HG03342 (cell line): ENCODE measurements around the gene YJEFN3.

ENCODE experiments used
- ATAC-seq: cut with Tn5 transposase; IDR thresholded peaks from one replicate; pipeline ENCODE4 v1.9.1; 2021; ENCODE audit warnings: mild to moderate bottlenecking, moderate library complexity; ENCODE audit not compliant: unreplicated experiment

The YJEFN3 gene

DNA sequence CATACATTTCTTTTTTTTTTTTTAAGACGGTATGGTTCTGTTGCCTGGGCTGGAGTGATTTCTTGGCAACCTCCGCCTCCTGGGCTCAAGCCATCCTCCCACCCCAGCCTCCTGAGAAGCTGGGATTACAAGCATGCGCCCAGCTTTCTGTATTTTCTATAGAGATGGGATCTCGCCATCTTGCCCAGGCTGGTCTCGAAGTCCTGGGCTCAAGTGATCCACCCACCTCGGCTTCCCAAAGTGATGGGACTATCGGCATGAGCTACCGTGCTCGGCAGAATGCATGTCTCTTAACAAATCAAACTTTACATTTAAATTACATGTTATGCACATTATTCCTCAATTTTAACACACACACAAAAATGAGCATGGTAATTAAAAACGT is 11.5 kb upstream of the YJEFN3 start:
- ATAC-seq, result no peak

DNA sequence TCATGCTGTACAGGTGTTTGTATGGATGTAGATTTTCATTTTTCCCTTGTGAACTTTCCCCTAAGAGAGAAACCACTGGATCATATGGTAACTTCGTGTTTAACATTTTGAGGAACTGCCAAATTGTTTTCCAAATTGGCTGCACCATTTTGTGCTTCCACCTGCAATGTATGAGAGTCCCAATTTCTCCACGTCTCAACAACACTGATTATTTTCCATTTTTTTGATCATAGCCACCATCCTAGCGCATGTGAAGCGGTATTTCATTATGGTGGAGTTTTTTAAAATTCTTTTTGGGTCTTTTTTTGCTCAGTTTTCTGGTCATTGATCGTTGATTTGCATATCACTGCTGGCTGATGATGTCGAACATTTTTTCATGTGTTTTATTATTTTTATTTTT is 7.7 kb upstream of the YJEFN3 start:
- ATAC-seq, result no peak

GRCh38 chr19:19523177-19523576 is 5.5 kb upstream of the YJEFN3 start:
- ATAC-seq, result no peak

DNA sequence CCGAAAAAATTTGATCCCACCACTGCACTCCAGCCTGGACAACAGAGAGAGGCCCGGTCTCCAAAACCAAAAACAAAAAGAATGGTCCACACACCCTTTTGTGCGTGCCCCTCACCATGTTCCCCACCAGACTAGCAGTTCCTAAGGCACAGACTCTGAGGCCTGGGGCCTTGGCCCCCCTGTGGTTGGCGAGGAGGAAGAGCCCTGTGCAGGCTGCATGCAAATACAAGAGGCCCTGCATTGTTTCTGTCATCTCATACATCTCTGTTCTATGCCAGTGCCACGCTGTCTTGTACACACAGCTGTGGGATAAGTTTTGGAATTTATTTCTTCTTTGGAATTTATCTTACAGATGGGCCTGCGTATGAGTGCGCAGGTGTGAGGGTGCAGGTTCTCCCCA is 4.7 kb upstream of the YJEFN3 start:
- ATAC-seq, result no peak

GRCh38 chr19:19525611-19526380 is 2.9 kb upstream of the YJEFN3 start:
- no peak for ATAC-seq

DNA sequence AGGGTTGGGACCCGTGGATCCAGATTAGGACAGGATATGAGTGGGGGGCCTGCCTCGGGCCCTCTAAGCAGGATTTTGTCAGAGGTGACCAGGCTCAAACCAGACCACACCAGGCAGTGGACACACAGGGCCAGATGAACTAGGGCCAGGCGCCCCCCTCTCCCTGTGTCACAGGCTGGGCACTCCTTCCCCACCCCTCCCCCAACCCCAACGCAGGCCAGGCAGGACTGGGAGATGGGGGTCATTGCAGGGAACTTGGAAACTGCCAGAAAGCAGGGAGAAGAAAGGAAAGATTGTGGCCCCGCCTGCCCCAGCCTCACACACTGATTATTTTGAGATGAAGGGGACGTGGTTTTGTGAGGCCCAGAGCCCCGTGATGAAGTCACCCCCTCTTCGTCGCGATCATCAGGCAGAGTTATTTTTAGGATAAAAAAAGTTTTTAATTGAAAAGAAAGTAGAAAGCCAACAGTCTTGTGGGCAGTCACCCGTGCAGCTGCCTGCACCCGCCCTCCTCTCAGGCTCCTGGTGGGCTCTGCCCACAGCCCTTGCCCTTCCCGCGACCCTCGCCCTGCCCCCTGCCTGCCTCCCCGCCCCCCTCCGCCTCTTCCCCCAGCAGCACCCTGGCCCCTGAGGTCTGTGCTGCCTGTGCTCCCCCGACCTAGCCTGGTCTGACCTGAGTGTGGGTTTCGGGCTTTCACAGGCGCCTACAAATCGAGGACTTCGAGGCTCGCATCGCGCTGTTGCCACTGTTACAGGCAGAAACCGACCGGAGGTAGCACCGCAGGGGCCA is 1.9 kb upstream of the YJEFN3 start:
- no peak for ATAC-seq

GRCh38 chr19:19527371-19527656 is 1.4 kb upstream of the YJEFN3 start:
- no peak for ATAC-seq

GRCh38 chr19:19527674-19528625 is 761 bp upstream of the YJEFN3 start:
- ATAC-seq, result no peak

DNA sequence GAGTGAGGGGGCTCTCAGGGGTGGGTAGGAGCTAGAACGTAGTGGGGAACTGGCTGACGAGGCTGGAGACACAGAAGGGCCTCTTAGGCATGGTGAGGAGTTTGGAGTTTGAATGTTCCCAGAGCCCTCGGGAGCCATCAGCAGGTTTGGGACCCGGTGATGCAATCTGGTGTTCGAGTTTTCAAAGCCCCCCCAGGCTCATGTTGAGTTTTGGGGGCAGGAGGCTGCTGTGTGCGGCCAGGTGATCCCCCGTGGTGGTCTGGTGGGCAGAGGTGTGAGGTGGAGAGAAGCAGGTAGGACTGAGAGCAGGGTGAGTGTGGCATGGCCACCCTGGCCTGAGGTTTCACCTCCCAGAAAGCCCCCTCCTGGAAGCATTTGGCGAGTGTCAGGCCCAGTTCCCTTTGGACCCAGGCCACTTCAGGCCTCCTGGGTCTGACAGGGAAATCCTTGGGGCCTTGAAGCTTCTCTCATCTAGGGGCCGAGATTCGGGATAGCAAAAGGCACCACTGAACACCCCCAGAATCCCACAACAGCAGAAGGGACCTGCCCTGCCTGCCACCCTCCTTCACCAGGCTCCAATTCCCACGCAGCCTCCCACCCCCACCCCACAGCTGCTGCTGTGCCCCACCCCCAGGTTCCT is 1.2 kb downstream of the YJEFN3 start:
- no peak for ATAC-seq

DNA sequence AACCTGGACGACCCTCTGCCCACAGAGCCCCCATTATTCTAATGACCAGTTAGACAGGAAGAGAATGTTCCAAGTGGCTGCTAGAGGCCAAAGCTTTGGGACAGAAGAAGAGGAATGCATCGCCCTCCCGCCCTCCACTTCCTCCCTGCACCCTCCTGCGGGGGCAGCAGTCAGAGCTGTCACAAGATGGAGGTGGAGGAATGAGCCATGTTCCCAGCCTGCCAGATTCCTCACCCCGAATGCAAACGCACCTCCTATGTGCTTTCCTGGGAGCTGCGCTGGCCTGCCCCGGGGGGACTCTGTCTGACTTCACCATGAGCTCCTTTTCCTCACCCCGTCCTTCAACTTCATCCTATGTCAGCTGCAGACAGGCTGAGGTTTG is 1.7 kb downstream of the YJEFN3 start:
- ATAC-seq, result no peak

- no peak for ATAC-seq
Observed at GRCh38 chr19:19530889-19531288, 2.2 kb downstream of the YJEFN3 start.

- no peak for ATAC-seq
Observed at GRCh38 chr19:19531951-19532805, 3.5 kb downstream of the YJEFN3 start.

DNA sequence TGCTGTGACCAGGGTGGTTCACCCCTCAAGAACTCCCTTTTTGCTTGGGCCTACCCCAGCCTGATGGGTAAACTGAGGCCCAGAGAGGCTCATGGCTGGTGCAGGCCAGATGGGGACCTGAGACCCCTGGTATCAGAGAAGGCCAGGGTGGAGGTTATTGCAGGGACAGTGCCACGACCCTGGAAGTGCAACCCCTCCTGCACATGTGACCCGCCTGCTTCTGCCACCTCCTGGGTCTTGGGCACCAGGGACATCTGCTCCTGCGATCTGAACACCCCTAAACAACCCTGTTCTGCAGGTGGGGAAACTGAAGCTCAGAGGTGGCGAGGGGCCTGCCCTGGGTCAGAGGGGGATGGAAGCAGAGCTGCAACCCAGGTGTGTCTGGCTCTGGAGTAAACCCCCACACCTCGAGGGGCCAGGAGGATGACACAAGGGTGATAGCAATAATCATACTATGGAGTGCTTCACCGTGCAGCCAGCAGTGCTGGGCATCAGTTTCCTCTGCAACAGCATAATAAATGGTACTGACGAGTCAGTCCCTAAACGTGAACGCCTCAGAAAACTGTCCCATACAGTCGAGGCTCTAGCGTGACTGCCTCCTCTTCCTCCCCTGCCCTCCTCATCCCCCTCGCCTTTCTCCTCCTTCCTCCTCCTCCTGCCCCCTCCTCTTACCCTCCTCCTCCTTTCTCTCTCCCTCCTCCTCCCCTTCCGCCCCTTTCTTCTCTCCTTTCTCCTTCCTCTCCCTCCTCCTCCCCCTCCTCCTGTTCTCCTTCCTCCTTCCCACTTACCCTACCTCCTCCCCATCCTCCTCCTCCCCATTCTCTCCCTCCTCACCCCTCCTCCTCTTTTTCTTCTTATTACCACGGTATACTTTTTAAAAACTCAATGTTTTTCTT is 4.3 kb downstream of the YJEFN3 start:
- ATAC-seq, result no peak

- no peak for ATAC-seq
Observed at GRCh38 chr19:19533841-19534240, 5.1 kb downstream of the YJEFN3 start.

- ATAC-seq, result no peak
Observed at GRCh38 chr19:19534556-19535265, 6.0 kb downstream of the YJEFN3 start.

DNA sequence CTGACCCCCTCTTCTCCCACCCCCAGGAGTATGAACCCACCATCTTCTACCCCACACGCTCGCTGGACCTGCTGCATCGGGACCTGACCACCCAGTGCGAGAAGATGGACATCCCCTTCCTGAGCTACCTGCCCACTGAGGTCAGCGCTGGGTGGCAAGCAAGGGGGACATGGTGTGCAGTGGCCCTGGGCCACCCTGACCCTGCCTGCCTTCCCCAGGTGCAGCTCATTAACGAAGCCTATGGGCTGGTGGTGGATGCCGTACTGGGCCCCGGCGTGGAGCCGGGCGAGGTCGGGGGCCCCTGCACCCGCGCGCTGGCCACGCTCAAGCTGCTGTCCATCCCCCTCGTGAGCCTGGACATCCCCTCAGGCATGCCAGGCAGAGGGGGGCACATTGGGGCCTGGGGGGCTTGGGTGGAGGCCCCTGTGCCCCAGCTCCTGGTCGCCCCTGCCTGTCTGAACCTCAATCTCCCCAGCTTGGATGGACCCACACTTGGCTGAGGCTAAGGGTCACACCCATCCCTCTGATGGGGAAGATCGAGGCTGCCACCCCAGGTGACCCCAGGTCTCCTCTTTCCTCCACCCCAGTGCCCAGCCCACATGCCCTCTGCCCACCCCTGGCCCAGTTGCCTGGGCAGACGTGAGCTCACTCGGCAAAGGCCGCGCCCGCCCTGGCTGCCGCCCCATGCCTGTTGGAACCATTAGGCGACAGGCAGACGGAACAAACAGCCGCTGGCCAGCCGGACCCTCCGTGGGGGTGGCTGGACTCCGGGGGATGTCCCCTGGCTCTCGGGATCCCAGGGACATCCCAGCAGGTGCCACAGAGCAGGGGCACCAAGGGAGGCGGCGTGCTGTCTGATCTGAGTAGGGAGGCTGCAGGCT is 6.8 kb downstream of the YJEFN3 start:
- no peak for ATAC-seq
